MCF 10A (cell line): ENCODE measurements around the gene BSND. TPM values are rescaled to one million over a fixed set of nuclear protein-coding genes. Genes with fewer than 3 reads are reported as not detected.

Experiments used
- BruUV-seq: library from RNA; stranded (reverse); fragments of 400-500 nt; replicated peaks from 2 replicates; lab custom pipeline; 2021; lab: Mats Ljungman, UMichigan
- CTCF ChIA-PET: fragments of 300-600 bp; sonication (Branson Sonifier 250); formaldehyde crosslinking; extraction: SDS; loops from one replicate; lab custom pipeline; 2021; ENCODE audit warnings: antibody characterized with exemption, inconsistent platforms; lab: Yijun Ruan, JAX
- POLR2A ChIA-PET: fragments of 300-600, 350-650 bp; sonication (Branson Sonifier 250); formaldehyde crosslinking; extraction: SDS; loops from one replicate; lab custom pipeline; 2020; ENCODE audit warnings: antibody characterized with exemption, inconsistent platforms; lab: Yijun Ruan, JAX
- DNase-seq: peaks from one replicate; pipeline ENCODE4 v3.0.0-alpha.2; 2018; ENCODE audit not compliant: unreplicated experiment
- H3K27ac Mint-ChIP-seq: one replicate; pipeline ENCODE4 v1.8.0; 2022; ENCODE audit warnings: mild to moderate bottlenecking, low read depth, mixed read lengths; ENCODE audit not compliant: unreplicated experiment
- H3K27me3 Mint-ChIP-seq: one replicate; pipeline ENCODE4 v1.8.0; 2022; ENCODE audit warnings: mixed read lengths; ENCODE audit not compliant: insufficient read depth, unreplicated experiment
- H3K36me3 Mint-ChIP-seq: one replicate; pipeline ENCODE4 v1.8.0; 2022; ENCODE audit warnings: mild to moderate bottlenecking, moderate library complexity, mixed read lengths; ENCODE audit not compliant: insufficient read depth, unreplicated experiment
- H3K4me1 Mint-ChIP-seq: one replicate; pipeline ENCODE4 v1.8.0; 2022; ENCODE audit warnings: mixed read lengths; ENCODE audit not compliant: insufficient read depth, unreplicated experiment
- H3K4me3 Mint-ChIP-seq: one replicate; pipeline ENCODE4 v1.8.0; 2022; ENCODE audit warnings: mild to moderate bottlenecking, moderate library complexity, mixed read lengths; ENCODE audit not compliant: unreplicated experiment
- H3K9me3 Mint-ChIP-seq: one replicate; pipeline ENCODE4 v1.8.0; 2022; ENCODE audit warnings: mixed read lengths; ENCODE audit not compliant: unreplicated experiment
- CTCF ChIP-seq: fragments of 200-600 bp; IDR thresholded peaks from one replicate; pipeline ENCODE4 v1.8.0; 2022; ENCODE audit warnings: antibody characterized with exemption, mild to moderate bottlenecking; ENCODE audit not compliant: unreplicated experiment
- intact Hi-C: fragments of 100-400 bp; cut with micrococcal nuclease; formaldehyde crosslinking; loops from 2 replicates; pipeline ENCODE4 v1.14.1; 2022
- total RNA-seq: library from RNA; stranded (reverse); gene quantifications from 2 replicates; pipeline ENCODE4 v1.2.3, GENCODE V29; 2022

The BSND gene
- total RNA-seq, 1 experiment from 2014 or later, result not detected

GRCh38 chr1:54984131-54984842 lies 14.4 kb upstream of the BSND start:
- intact Hi-C loops, result no loop called here

GRCh38 chr1:54985556-54985955 lies 13.2 kb upstream of the BSND start:
- Mint-ChIP-seq H3K36me3 (no peaks in the 10 kb centered on the region), H3K4me3 (no peak overlapping the region), H3K9me3 (no peaks in the 10 kb centered on the region), H3K4me1 (no peaks in the 10 kb centered on the region), H3K27me3 (no peaks in the 10 kb centered on the region), H3K27ac (no peak overlapping the region)
- no TSS peak for BruUV-seq
- TF ChIP-seq CTCF, result no peak
- ChIA-PET CTCF (interaction anchor here (0.6 to 22.1 kb wide), 3 partner anchors 11 to 47 kb away, joined by 3 to 385 read pairs (median 45); partner anchors contain the start of gene BSND), POLR2A (no interaction called here)
- no peak for DNase-seq
- intact Hi-C loops, result no loop called here

More at GRCh38 chr1:54984131-54984842, 14.4 kb upstream of the BSND start:
- H3K4me1 Mint-ChIP-seq, result no peaks in the 10 kb centered on the region
- ChIA-PET POLR2A (no interaction called here), CTCF (interaction anchor here (0.6 to 22.1 kb wide), 6 partner anchors 8 to 36 kb away, joined by 3 to 385 read pairs (median 4); partner anchors contain the start of gene BSND)
- TF ChIP-seq CTCF, result no peak
- BruUV-seq, result no TSS peak
- H3K27me3 Mint-ChIP-seq, result no peaks in the 10 kb centered on the region
- H3K9me3 Mint-ChIP-seq, result no peaks in the 10 kb centered on the region
- DNase-seq, result no peak
- H3K36me3 Mint-ChIP-seq, result no peaks in the 10 kb centered on the region
- H3K4me3 Mint-ChIP-seq, result no peak overlapping the region
- H3K27ac Mint-ChIP-seq, result no peak overlapping the region

GRCh38 chr1:54986025-54986424 lies 12.7 kb upstream of the BSND start:
- no peak overlapping the region for H3K27ac Mint-ChIP-seq
- H3K36me3 Mint-ChIP-seq, result no peaks in the 10 kb centered on the region
- DNase-seq, result no peak
- ChIA-PET POLR2A (no interaction called here), CTCF (interaction anchor here (0.9 to 22.1 kb wide), 4 partner anchors 11 to 38 kb away, joined by 3 to 385 read pairs (median 24); partner anchors contain the start of gene BSND)
- no peak overlapping the region for H3K4me3 Mint-ChIP-seq
- no peaks in the 10 kb centered on the region for H3K27me3 Mint-ChIP-seq
- no peaks in the 10 kb centered on the region for H3K9me3 Mint-ChIP-seq
- no peak for TF ChIP-seq CTCF
- intact Hi-C loops, result no loop called here
- BruUV-seq, result no TSS peak
- no peaks in the 10 kb centered on the region for H3K4me1 Mint-ChIP-seq

GRCh38 chr1:54986533-54986932 lies 12.2 kb upstream of the BSND start:
- no peak for TF ChIP-seq CTCF
- Mint-ChIP-seq H3K9me3 (no peaks in the 10 kb centered on the region), H3K4me1 (no peaks in the 10 kb centered on the region), H3K27me3 (no peaks in the 10 kb centered on the region), H3K27ac (no peak overlapping the region), H3K36me3 (no peaks in the 10 kb centered on the region), H3K4me3 (no peak overlapping the region)
- CTCF ChIA-PET, result interaction anchor here (0.5 to 22.1 kb wide), 7 partner anchors 10 to 769 kb away, joined by 3 to 385 read pairs (median 3); partner anchors contain the start of gene BSND
- intact Hi-C loops, result no loop called here
- POLR2A ChIA-PET, result no interaction called here
- no TSS peak for BruUV-seq
- DNase-seq, result no peak
